DMS153 treated with DMSO at 0.1 percent for 48 hours (cell line): ENCODE results near the gene GUCY1A1.
"Not testable (repeated sequence)": the region's sequence is repeated elsewhere in the genome, so short reads cannot be mapped to it uniquely, and the experiment has no call there.

Experiments
- DNase-seq: peaks from one replicate; lab custom pipeline; 2025; ENCODE audit not compliant: unreplicated experiment; lab: John Stamatoyannopoulos, UW

Gene GUCY1A1

GRCh38 chr4:155666344-155667221 lies at the start of gene GUCY1A1:
Gene GUCY1A1, plus strand, starts transcription at chr4:155666848. Its CDS starts 30,020 bp downstream, at chr4:155696868.
- no peak for DNase-seq

GRCh38 chr4:155617296-155617695 lies 49.4 kb upstream of the GUCY1A1 start:
- no peak for DNase-seq

DNA sequence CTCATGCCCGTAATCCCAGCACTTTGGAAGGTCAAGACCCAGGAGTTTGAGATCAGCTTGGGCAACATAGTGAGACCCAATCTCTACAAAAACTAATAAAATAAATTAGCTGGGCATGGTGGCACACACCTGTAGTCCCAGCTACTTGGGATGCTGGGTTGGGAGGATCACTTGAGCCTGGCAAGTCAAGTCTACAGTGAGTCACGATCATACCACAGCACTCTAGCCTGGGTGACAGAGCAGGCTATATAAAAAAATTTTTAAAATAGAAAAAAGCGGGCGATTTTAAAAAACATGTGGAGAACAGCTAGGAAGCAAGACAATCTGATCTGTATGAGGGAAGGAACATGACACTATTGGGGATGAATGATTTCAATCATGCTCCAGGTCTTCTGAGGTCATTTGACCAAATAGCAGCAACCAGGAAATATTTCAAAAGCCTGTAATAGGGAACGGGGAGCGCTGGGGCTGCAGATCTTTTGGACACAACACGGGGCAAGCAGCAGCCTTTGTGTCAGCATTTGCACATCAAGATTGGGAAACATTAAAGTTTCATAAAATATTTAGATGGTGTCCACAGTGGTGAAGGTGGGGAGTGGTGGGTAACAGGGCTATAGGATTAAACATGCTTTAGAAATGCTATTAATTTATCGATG lies 48.3 kb upstream of the GUCY1A1 start:
- no peak for DNase-seq

DNA sequence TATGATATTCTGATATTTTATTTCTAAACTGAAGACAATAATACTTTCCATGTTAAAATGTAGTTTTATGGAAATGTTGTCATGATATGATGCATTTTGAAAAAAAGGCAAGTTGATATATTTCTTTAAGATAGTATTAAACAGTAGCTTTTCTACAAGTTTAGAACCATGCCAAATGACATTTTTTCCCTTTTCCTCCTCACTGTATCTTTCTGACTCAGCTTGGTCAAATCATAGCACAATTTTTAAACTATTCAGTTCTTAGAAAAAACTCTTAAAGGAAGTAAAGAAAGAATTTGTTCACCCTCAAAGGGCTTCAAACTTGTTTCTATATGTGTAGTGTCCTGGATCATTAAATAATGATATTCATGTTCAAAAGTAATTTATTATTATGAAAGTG lies 46.0 kb upstream of the GUCY1A1 start:
- DNase-seq = no peak

DNA sequence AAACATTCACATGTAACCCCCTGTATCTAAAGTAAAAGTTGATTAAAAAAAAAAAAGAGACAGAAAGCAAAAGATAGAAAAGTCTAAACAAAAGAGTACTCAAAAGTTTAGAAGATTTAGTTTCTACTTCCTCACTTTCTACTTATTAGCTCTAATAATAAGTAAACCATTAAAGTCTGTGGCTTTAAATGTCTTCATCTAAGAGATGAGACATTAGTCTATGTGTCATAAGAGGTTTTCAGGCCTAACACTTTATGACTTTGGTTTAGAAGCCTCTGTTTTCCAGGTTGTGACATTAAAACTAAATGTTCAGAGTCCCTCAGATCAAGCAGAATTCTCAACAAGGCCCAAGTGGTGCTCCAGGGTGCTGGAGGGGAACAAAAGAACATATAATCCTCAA lies 42.2 kb upstream of the GUCY1A1 start:
- no peak for DNase-seq

GRCh38 chr4:155626561-155626960 lies 40.1 kb upstream of the GUCY1A1 start:
- no peak for DNase-seq

DNA sequence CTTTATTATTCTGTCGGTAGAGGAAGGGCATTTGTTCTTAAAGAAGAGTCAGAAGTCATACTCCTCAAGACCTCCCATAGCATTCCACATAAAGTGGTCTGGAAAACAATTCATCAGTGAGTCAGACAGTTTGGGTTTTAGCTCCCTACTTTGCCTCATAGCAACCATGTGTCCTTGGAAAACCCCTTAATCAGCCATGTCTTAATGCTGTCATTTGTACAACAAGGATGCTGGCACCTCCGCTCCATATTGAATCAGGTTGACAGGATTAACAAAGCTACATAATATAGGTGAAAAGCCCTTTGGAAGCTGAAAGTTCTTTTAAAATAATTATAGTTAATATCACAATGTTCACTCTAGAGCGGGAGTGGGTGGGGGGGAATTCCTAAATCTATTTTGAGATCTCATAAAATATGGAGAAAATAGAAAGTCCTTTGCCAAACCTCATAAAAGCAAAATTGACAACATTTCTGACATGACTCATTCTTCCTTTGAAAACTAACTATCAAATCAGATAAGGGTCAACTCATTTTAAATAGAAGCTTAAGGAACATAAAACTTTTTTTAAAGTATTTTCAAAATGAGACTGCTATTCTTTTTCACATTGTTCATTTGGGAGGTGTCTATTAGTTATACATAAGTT lies 37.3 kb upstream of the GUCY1A1 start:
- no peak for DNase-seq

DNA sequence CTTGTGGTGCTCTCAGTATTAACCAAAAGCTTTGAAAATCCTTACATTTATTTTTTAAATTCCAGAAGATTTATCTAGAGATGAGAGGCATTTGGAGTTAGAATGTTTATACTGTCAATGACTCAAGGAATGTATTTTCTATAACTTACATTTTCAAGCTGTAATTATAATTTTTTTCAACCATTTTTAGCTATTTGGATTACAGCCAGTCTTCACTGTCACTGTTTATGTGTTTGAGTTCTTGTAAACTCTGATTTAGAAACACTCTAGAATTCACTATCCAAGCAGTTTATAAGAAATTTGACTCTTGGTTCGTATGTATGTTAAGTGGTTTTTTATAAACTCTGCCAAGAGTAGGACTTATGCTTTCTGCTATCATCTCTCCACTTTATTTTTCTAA lies 36.7 kb upstream of the GUCY1A1 start:
- no peak for DNase-seq

DNA sequence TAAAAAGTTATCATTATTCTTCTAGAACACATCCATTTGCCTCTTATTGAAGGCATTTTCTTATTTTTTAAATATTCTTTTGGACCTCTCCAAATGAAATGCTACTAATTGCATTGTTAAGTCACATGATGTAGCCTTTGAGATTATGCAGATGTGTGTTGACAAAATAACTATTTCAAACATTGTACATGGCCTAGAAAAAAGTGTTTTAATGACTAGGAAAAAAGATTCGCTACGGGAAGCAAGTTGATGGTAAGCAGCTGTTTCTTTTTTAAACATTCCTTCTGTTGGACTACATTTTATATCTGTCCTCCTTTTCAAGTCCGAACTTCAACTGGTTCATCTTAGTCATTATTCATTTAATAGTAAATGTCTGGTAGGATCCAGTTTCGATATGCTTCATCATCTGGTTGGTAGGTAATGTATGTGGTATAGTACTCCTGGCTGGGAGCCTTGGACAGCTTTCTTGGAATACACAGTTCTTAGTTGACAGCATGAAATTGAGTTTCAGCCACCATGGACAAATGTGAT lies 34.3 kb upstream of the GUCY1A1 start:
- DNase-seq = no peak

- no peak for DNase-seq
Observed at GRCh38 chr4:155638195-155638965, 28.3 kb upstream of the GUCY1A1 start.

DNA sequence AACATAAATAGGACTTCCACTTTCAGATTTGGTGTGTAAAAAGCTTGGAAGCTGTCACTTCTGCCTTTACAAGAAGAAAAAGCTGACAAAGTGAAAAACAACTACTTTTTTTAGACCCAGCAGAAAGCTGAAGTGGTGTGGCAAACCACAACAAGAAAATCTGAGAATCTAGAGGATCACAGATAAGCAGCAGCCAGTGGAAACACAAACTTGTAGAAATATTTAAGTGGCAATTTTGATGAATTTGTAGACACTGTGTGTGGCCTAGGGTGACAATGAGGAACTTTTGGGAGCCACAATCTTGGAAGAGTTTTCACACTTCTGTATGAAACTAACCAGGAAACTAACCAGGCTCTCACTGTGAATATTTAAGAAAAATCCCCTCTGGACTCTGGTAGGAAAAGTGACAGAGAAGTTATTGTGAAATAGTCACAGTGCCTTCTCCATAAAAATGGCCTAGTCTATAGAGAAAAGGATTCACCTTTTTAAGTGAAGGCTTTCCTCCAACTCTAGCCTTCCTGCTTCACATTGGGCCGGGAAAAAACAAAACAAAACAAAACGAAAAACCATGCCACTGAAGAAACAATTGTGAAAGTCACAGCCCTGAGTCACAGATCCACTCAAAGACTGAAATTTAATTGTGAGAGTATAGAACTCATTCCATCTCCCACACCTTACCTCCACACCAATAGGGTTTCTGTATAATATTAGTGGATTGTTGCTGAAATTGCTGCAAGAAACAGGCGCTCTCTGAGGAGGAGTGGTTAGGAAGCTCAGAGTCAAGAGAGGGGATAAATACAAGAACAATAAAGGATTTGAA lies 26.7 kb upstream of the GUCY1A1 start:
- DNase-seq = no peak

GRCh38 chr4:155640751-155641150 lies 25.9 kb upstream of the GUCY1A1 start:
- no peak for DNase-seq

- no peak for DNase-seq
Observed at GRCh38 chr4:155643087-155643486, 23.6 kb upstream of the GUCY1A1 start.

- no peak for DNase-seq
Observed at GRCh38 chr4:155646001-155646400, 20.6 kb upstream of the GUCY1A1 start.

- not testable (repeated sequence) for DNase-seq
Observed at GRCh38 chr4:155650785-155651184, 15.9 kb upstream of the GUCY1A1 start.

DNA sequence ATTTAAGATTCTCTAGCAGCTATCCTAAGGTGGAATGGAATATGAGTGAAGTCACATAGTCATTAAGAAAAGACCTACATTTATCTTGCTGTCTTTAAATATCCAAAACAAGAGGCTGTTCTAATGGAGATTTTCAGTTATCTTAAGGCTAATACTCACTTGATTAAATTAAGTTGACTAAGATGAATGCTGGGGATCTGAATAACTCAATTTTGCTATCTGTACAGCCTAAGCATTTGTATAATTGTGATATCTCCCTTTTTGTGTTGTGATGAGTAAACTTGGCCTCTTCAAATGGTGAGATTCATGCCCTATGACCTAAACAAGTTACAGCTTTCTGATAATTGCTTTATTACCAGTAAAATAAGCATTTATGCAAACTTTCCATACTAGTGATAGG lies 13.6 kb upstream of the GUCY1A1 start:
- DNase-seq = no peak

- DNase-seq = no peak
Observed at GRCh38 chr4:155656025-155656424, 10.6 kb upstream of the GUCY1A1 start.

DNA sequence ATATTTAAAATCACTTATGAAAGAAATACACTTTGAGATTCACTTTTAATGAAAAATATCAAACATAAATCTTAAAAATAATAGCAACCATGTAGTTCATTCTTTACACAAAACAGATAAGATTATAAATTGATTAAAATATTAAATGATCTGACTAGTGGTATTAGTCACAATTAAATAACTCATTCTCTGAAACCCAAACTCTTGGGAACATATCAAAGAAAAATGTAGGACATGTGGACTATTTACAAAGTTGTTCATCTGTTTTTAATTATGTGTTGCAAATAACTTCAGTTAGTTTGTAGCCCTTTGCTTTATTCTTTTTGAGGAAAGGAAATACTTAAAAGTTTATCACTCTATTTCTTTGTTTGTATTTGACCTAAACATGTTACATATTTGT lies 9.5 kb upstream of the GUCY1A1 start:
- no peak for DNase-seq

DNA sequence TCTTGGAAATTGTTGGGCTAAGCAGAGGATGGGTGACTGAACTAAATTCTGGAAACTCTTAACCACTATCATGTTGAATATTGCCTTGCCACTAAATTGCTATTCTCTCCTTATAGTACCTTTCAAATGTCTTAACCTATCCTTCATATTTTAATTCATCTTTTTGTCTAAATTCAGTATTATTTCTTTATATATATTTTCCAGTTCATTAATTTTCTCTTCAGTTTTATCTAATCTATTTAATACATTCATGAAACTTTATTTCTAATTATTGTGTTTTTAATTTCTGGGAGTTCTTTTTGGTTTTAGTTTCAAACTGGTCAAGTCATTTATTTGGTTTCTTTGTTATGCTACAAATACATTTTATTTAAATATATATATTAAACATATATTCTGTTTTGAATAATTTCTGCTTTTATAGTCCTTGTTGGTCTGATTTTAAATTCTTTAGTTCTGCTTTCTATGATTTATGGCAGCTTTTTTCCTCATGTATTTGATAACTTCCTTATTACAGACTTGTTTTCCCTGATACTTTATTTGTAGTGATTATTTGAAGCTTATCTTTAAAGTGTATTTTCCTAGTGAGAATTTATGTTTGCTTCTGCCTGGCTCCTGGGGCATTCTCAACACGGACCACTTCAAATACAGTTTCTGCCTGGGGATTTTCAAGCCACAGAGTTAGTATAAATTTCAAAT lies 8.5 kb upstream of the GUCY1A1 start:
- no peak for DNase-seq

DNA sequence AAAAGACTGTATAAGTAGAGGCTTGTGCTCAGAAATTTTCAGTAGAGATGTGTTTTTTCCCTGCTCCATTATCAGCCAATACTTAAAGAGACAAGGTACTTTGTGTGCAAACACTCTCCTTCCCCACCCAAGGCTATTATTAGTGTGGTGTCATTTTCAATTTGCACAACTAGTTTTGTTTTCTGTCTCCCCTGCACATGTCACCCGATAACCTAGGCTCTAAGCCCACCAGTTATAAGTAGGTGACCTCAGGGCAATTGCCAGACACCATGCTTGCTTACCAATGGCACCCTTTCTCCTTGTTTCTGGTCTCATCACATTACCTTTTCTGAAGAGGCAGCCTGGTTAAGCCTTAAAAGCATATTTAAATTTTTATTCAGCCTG lies 8.0 kb upstream of the GUCY1A1 start:
- DNase-seq = no peak
